HG03520 (cell line): ENCODE results near the gene KRT6B.
"Not testable (repeated sequence)": the region's sequence is repeated elsewhere in the genome, so short reads cannot be mapped to it uniquely, and the experiment has no call there.

Source experiments
- ATAC-seq: cut with Tn5 transposase; IDR thresholded peaks from one replicate; pipeline ENCODE4 v1.9.1; 2021; ENCODE audit warnings: mild to moderate bottlenecking, moderate library complexity; ENCODE audit not compliant: unreplicated experiment

Gene KRT6B

DNA sequence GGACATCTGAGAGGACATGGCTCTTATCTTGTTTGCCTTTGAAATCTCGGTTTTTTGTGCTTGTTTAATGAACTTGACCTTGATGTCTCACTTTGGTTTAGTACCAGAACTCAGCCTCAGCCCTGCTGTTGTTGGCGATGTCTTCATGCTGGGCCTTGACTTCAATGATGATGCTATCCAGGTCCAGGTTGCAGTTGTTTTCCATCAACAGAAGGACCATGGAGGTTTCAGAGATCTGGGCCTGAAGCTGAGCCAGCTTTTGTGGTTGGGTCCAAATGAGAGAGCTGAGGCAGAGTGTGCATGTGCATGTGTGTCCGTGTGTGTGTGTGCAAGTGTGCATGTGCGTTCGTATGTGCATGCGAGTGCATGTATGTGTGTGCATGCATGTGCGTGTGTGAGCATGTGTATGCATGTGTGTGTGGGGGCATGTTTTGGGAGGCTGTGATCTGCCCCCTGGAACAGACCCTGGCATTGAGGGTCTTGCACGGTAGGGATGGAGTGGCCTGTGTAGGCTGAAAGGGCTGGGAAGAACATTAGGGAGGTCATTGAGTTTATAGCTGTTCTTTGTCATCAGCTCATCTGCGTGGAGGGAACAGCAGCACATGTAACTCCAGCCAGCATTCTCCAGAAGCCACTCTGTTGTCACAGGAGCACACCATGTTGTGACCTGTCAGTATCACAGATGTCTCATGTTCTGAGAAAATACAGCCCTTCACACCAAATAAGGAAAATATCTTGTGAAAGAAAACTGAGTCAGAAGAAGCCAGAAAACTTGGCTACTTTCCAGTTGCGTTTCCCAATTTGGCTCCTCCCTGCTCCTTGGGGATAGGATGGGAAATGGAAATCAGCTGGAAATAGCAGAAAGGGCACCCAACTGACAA is 35.8 kb downstream of the KRT6B start:
- no peak for ATAC-seq

DNA sequence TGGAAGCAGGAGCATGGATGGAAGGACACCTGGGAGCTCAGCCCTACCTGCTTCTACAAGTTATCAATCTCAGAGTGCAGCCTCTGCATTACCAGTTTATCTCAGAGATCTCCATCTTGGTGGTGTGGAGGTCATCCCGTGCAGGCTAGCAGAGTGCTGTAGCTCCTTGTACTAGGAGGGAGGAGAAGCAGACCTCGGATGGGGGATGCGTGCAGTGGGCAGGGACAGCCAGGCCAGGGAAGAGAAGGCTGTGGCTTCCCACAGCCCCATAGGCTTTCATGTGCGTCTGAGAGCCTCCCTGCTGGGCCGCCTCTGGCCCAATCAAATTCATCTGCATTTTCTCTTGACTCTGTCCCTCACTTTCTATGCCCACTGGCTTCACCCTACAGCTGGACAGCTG is 37.0 kb downstream of the KRT6B start:
- no peak for ATAC-seq

- ATAC-seq, result no peak
Observed at GRCh38 chr12:52413782-52414345, 38.1 kb downstream of the KRT6B start.

DNA sequence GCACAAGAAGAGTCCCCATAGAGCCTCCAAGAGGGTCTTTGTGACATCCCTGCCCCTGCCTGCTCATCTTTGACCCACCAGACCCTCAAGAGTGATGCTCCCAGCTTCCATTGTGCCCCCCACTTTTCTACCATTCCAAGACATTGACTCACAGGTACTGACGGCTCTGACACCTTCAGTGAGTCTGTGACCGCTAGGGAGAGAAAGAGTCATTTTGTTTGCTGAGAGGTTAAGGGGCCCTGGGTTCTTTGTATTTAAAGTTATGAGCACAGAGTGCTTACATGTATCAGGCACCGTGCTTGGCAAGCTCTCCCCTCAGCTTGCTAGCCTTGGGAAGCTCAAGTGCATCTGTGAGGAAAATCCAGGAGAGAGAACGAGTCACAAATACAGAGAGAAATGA is 38.7 kb downstream of the KRT6B start:
- ATAC-seq, result no peak

DNA sequence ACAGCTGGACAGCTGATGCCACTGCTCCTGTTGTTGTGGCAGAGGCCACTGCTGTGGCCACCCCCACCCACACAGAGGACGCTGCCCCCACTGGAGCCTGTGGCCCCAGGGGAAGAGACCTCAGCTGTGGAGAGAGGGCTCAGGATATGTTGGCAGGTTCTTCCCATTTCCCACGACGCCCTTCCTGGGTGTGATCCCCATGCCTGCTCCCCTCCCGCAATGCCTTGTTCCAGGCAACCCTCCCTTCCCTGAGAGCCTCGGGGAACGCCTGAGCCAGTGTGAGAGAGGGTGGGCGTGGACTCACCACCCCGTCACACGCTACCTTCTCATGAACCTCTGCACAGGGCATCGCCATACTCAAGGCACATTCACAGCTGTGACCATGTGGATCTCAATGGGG is 40.1 kb downstream of the KRT6B start:
- ATAC-seq, result no peak

- not testable (repeated sequence) for ATAC-seq
Observed at GRCh38 chr12:52410589-52411248, 41.2 kb downstream of the KRT6B start.

GRCh38 chr12:52407918-52408317 is 44.0 kb downstream of the KRT6B start:
- ATAC-seq, result no peak

DNA sequence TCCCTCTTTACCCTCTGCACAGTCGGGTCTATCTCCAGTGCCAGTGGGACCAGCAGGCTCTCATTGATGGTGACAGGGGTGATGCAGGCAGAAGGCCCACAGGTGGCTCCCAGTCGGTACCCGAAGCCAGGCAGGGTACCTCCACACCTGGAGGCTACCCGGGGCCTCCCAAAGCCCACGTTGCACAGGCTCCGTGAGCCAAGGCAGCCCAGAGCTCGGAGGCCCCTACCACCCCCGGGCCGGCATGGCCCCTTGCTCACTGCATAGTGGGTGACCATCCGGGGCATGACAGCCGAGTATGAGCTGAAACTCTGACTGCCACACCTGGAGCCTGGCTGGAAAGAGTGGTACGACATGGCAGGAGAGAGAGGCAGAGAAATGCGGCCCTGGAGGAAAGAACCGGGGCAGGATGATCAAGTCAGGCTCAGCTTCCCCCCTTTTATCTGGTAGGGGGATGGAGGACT is 46.0 kb downstream of the KRT6B start, which contains the start of gene KRT82:
KRT82 (minus strand) TSS at position 414 of the 464 bp plus-strand sequence; CDS start at position 356, 58 bp downstream.
- no peak for ATAC-seq

GRCh38 chr12:52404951-52405350 is 47.0 kb downstream of the KRT6B start:
- ATAC-seq, result no peak

DNA sequence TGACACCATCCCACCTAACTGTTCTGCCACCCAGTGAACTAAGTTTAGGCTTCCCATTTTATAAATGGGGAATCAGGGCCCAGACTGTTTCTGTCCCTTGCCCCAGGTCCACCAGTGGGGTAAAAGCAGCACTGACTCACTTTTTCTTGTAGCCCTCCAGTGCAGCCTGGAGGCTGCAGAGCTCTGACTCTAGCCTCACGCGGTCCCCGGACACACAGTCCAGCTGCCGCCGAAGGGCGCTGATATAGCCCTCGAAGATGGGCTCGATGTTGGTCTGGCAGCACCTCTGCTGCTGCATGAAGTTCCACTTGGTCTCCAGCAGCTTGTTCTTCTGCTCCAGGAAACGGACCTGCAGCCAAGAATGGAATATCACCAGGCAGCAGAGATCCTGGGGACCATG is 48.4 kb downstream of the KRT6B start:
- no peak for ATAC-seq

DNA sequence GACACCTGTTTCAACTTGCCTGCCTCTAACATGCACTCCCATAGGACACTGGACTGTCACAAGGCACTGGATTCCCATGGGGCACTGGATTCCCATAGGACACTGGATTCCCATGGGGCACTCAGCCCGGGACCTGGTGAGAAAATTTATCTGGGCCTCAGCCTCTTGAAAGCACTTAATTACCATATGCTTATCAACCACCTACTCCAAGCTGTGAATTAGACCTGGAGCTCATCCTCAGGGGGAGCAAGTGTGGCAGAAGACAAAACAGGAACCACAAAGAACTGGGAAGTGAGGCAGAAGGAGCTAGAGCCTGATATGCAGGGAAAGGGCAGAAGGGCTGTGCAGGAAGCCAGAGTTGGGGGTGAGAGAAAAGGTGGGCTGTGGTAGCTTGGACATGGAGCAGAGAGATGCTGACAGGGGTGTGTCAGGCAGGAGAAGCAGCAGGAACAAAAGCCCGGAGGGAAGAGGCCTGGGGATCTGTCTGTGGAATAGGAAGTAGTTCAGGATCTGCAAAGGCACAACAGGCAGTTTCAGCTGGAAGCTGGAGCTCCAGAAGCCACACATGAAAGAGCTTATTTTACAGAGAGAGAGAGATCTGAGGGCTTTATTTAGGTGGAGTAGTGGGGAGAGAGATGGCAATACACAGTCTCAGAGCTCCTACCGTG is 48.9 kb downstream of the KRT6B start:
- ATAC-seq, result no peak

DNA sequence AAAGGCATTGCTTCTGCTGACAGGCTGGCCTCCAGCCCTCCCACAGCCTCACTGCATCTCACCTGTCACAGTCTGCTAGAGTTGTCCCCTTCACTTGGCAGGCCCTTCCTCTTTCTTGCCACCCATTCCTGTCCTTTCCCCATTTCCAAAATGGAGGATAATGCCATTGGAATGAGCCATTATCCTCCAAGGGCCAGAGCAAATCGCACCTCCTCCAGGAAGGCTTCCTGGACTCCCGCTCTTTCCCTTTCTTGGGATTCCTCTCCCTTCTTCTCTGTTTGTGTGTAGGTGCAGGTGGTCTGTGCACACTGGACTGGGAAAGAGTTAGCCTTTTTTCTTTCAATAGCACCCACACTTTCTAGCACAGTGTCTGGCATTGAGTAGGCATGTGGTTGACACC is 49.6 kb downstream of the KRT6B start:
- no peak for ATAC-seq

DNA sequence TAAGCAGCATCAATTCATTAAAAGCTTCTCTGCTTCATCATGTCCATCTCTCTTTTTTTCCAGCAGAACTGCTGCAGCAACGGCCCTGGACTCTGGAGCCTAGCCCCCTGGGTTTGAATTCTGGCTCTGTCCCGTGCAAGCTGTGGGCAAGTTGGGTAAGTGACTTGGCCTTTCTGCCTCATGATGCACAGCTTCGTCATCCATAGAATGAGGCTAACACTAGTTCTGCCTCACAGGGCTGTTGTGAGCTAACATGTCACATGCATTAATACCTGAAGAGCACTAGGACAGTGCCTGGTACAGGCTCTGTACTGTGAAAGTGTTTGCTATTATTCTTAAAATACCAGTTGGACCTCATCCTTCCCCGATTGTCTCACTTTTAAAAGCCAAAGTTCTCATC is 50.0 kb downstream of the KRT6B start:
- ATAC-seq, result no peak

DNA sequence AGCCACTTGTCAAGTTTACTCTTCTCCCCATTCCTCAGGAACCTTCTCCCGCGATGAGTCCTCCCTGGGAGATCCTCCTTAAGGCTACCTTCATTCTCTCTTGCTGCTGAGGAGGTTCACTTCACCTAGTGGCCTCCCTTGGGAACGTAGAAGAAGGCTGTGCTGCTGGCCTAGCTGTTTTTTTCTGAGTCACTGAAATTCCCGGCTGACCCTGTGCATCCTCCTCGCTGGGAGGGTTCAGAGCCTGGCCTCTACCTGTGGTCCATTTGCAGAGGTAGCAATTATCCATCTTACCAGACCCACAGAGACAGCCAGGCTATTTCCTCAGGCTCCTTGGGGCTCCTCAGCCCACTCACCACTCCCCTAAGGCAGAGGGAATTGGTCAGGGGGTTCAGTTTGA is 50.4 kb downstream of the KRT6B start:
- ATAC-seq, result no peak

DNA sequence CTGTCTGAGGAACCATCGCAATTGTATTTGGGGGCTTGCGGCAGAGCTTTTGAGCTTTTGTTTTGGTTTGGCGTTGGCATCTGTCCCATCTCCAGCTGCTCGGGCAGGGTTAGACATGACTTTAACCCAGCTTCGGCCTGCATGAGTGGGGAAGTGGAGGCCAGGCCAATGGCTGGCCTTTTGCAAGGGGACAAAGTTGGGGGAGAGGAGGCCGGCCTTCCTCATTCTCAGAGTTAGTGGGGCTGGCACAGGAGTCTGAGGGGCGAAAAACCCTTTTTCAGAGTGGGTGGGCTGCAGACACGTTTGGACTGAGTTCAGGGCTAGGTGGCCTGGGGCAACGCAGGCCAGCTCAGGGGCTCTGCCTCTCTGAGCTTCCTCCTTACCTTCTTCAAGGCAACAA is 51.0 kb downstream of the KRT6B start:
- ATAC-seq, result no peak

- ATAC-seq, result no peak
Observed at GRCh38 chr12:52399756-52400155, 52.2 kb downstream of the KRT6B start.

GRCh38 chr12:52398176-52398575 is 53.8 kb downstream of the KRT6B start:
- ATAC-seq, result no peak

DNA sequence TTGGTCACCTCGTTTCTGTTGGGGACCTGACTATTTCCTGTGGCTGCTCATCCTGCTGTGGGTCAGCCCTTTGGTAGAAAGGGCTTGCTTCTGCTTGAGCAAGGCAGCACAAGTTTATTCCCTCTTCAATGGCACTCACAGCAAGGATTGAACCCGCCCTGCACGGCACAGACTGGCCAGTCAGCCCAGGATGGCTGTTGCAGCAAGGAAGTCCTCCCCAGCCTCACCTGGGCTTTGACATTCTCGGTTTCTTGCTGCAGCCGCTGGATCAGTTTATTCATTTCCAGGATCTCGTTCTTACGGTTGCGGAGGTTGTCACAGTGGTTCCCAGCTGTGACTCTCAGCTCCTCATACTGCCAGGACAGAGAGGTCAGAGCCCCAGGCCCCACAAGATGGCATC is 55.3 kb downstream of the KRT6B start:
- no peak for ATAC-seq
